Glutamatergic neuron (in vitro differentiated cells): Measurements from ENCODE around the gene HPDL. TPM values are rescaled to one million over a fixed set of nuclear protein-coding genes. Genes with fewer than 3 reads are reported as not detected.

ENCODE experiments used
- DNase-seq: peaks from one replicate; pipeline ENCODE4 v3.0.0; 2022
- H3K27ac Mint-ChIP-seq: one replicate; pipeline ENCODE4 v1.8.0; 2020; ENCODE audit warnings: mild to moderate bottlenecking, mixed read lengths, inconsistent platforms; ENCODE audit not compliant: unreplicated experiment
- H3K27me3 Mint-ChIP-seq: one replicate; pipeline ENCODE4 v1.8.0; 2020; ENCODE audit warnings: mild to moderate bottlenecking, moderate library complexity, mixed read lengths, inconsistent platforms; ENCODE audit not compliant: unreplicated experiment
- H3K36me3 Mint-ChIP-seq: one replicate; pipeline ENCODE4 v1.8.0; 2020; ENCODE audit warnings: mild to moderate bottlenecking, mixed read lengths, inconsistent platforms; ENCODE audit not compliant: unreplicated experiment
- H3K4me1 Mint-ChIP-seq: one replicate; pipeline ENCODE4 v1.8.0; 2020; ENCODE audit warnings: mild to moderate bottlenecking, low read depth, mixed read lengths, inconsistent platforms; ENCODE audit not compliant: unreplicated experiment
- H3K4me3 Mint-ChIP-seq: one replicate; pipeline ENCODE4 v1.8.0; 2020; ENCODE audit warnings: mild to moderate bottlenecking, mixed read lengths, inconsistent platforms; ENCODE audit not compliant: unreplicated experiment
- H3K9me3 Mint-ChIP-seq: one replicate; pipeline ENCODE4 v1.8.0; 2020; ENCODE audit warnings: mild to moderate bottlenecking, moderate library complexity, mixed read lengths, inconsistent platforms; ENCODE audit not compliant: unreplicated experiment
- total RNA-seq: library from RNA; stranded (reverse); fragmentation: NEBNext Ultra II Directional; extraction: Animal tissue kit (Norgen Biotek cat#: 25700); gene quantifications from one replicate; pipeline ENCODE4 v1.2.1, GENCODE V29; 2021; ENCODE audit not compliant: unreplicated experiment
- TF ChIP-seq, protein P1 (sequence below): fragments of 200-600 bp; sonication (generic); IDR thresholded peaks from one replicate; pipeline ENCODE4 v1.5.0; 2021; ENCODE audit not compliant: partially characterized antibody, unreplicated experiment

Gene HPDL
- total RNA-seq, 1 donor from 2014 or later, result 2.3 TPM

DNA sequence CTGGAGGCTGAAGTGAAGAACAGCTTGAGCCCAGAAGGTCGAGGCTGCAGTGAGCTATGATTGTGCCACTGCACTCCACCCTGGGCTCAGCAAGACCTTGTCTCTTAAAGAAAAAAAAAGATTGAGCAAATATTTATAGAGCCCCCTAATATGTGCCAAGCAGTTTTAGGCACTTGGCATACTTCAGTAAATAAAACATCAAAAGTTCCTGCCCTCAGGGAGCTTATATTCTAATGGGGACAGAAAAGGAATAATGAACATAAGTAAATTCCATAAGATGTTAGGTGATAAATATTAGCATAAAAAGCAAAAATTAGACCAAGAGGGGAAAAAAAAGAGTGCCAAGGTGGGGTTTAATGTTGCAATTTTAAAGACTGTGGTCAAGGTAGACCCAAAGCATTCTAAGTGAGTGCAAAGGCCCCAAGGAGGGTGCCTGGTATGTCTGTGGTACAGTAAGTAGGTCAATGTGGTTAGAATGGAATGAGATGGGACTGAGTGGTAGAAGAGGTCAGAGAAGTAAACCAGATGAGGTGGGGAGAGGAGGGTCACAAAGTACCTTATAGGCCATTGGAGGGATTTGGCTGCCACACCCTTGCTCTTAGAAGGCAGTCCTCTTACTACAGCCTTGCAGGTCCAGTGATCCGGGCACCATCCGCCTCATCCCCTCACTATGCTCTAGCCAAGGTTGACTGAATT, 11.1 kb downstream of the HPDL start:
- Mint-ChIP-seq H3K4me3 (peak overlapping the region; percentile 47), H3K4me1 (peaks cover 3% of the 10 kb centered on the region), H3K9me3 (peaks cover 3% of the 10 kb centered on the region), H3K27ac (peak overlapping the region; percentile 39), H3K36me3 (no peaks in the 10 kb centered on the region), H3K27me3 (no peaks in the 10 kb centered on the region)
- DNase-seq, result no peak
- TF ChIP-seq, protein P1, sequence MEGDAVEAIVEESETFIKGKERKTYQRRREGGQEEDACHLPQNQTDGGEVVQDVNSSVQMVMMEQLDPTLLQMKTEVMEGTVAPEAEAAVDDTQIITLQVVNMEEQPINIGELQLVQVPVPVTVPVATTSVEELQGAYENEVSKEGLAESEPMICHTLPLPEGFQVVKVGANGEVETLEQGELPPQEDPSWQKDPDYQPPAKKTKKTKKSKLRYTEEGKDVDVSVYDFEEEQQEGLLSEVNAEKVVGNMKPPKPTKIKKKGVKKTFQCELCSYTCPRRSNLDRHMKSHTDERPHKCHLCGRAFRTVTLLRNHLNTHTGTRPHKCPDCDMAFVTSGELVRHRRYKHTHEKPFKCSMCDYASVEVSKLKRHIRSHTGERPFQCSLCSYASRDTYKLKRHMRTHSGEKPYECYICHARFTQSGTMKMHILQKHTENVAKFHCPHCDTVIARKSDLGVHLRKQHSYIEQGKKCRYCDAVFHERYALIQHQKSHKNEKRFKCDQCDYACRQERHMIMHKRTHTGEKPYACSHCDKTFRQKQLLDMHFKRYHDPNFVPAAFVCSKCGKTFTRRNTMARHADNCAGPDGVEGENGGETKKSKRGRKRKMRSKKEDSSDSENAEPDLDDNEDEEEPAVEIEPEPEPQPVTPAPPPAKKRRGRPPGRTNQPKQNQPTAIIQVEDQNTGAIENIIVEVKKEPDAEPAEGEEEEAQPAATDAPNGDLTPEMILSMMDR, result no peak

DNA sequence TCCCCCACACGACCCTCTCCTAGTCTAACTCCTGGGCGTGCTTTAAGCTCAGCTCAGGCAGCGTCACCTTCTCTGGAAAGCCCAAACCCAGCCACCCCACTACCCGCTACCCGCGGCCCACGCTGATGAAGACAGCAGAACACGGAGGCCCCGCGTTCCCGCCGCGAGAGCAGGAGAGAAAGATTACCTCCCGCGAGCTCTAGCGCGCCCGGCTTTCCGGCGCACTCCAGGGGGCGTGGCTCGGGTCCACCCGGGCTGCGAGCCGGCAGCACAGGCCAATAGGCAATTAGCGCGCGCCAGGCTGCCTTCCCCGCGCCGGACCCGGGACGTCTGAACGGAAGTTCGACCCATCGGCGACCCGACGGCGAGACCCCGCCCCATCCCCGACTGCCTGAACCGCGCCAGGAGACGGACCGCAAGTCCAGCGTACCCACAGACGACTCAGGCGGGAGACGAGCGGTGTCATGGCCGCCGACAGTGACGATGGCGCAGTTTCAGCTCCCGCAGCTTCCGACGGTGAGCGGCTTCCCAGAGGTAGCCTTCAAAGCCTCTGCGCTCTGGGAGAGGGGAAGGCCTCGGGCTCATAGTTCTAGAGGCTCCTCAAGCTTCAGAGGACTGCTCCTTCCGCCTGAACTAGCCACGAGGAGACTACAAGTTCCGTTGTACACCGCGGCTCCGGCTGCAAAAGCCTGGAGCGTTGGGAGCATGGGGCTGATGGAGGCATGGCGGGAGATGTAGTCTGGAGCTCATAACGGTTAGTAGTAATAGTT, 13.3 kb downstream of the HPDL start, which contains the start of the genes MUTYH and TOE1:
TSS of gene MUTYH (minus strand) at position 652 of the 770 bp plus-strand sequence. CDS start 5,935 bp downstream, outside the sequence.
TSS of gene TOE1 (plus strand) at position 382 of the 770 bp plus-strand sequence. CDS start at position 465, 83 bp downstream.
- H3K9me3 Mint-ChIP-seq, result peaks cover 3% of the 10 kb centered on the region
- no peaks in the 10 kb centered on the region for H3K27me3 Mint-ChIP-seq
- peak within 1 kb of the TSS; percentile 94 for H3K27ac Mint-ChIP-seq
- peak within 1 kb of the TSS; percentile 100 for H3K4me3 Mint-ChIP-seq
- no peaks in the 10 kb centered on the region for H3K36me3 Mint-ChIP-seq
- DNase-seq, result peak; percentile 94
- TF ChIP-seq, protein P1, result no peak
- H3K4me1 Mint-ChIP-seq, result no peaks in the 10 kb centered on the region

GRCh38 chr1:45340816-45341466, 14.2 kb downstream of the HPDL start:
- TF ChIP-seq, protein P1, result no peak
- no peak for DNase-seq
- Mint-ChIP-seq H3K9me3 (peaks cover 5% of the 10 kb centered on the region), H3K36me3 (peaks cover 3% of the 10 kb centered on the region), H3K4me1 (no peaks in the 10 kb centered on the region), H3K27me3 (no peaks in the 10 kb centered on the region), H3K4me3 (peak overlapping the region; percentile 100), H3K27ac (peak overlapping the region; percentile 71)

GRCh38 chr1:45344499-45344898, 17.8 kb downstream of the HPDL start:
- no peak overlapping the region for H3K4me3 Mint-ChIP-seq
- H3K27ac Mint-ChIP-seq, result no peak overlapping the region
- no peaks in the 10 kb centered on the region for H3K4me1 Mint-ChIP-seq
- DNase-seq, result no peak
- peaks cover 2% of the 10 kb centered on the region for H3K9me3 Mint-ChIP-seq
- H3K36me3 Mint-ChIP-seq, result peaks cover 4% of the 10 kb centered on the region
- TF ChIP-seq, protein P1, result no peak
- H3K27me3 Mint-ChIP-seq, result peaks cover 2% of the 10 kb centered on the region
